K562 (cell line): Measurements from ENCODE around the gene LRP6. TPM values are rescaled to one million over a fixed set of nuclear protein-coding genes. Genes with fewer than 3 reads are reported as not detected.

Source experiments
- ARNT ChIP-seq, 2 experiments: fragments of 450-650 bp; IDR thresholded peaks; 2 replicates each; pipeline ENCODE4 v1.6.1; 2016; ENCODE audit warnings: mild to moderate bottlenecking in 1 of 2
- ATF3 ChIP-seq, 2 experiments: fragments of 450-650 bp in 1 of 2; sonication (generic) in 1 of 2; formaldehyde crosslinking in 1 of 2; IDR thresholded peaks in 1 of 2; conservative IDR thresholded peaks in 1 of 2; 2 replicates each; pipeline versions ENCODE4 v1.6.1 to v1.8.1; 2016 to 2023; ENCODE audit warnings: mild to moderate bottlenecking in 2 of 2, moderate library complexity in 2 of 2, inconsistent platforms in 1 of 2, missing genetic modification reagents in 1 of 2
- CSDE1 ChIP-seq, 2 experiments: fragments of 450-650 bp; IDR thresholded peaks; 2 replicates each; pipeline ENCODE4 v1.6.1; 2016; ENCODE audit warnings: mild to moderate bottlenecking in 1 of 2
- ETV1 ChIP-seq: fragments of 450-650 bp; conservative IDR thresholded peaks from 2 replicates; pipeline ENCODE4 v1.6.1; 2016; ENCODE audit warnings: missing genetic modification characterization, control low read depth, low read depth, missing compliant biosample characterization
- FOXJ3 ChIP-seq: sonication (generic); formaldehyde crosslinking; IDR thresholded peaks from 2 replicates; pipeline ENCODE4 v1.4.0; 2020; ENCODE audit warnings: mild to moderate bottlenecking, missing genetic modification reagents
- GABPA ChIP-seq: fragments of 200-800 bp; sonication (Bioruptor generic); conservative IDR thresholded peaks from 2 replicates; pipeline ENCODE4 v1.6.1; 2016; ENCODE audit warnings: low read depth, missing genetic modification characterization, missing compliant biosample characterization
- HEY1 ChIP-seq: fragments of 250-450 bp; sonication (Bioruptor Pico); IDR thresholded peaks from 2 replicates; pipeline ENCODE4 v1.5.0; 2020; ENCODE audit warnings: mild to moderate bottlenecking, moderate library complexity, borderline replicate concordance
- HMBOX1 ChIP-seq: sonication (generic); IDR thresholded peaks from 2 replicates; pipeline ENCODE4 v1.6.1; 2016
- HOXB6 ChIP-seq: fragments of 250-450 bp; sonication (Bioruptor Pico); IDR thresholded peaks from 2 replicates; pipeline ENCODE4 v1.5.1; 2022; ENCODE audit warnings: mild to moderate bottlenecking, borderline replicate concordance
- KLF10 ChIP-seq: fragments of 250-450 bp; sonication (Bioruptor Pico); IDR thresholded peaks from 2 replicates; pipeline ENCODE4 v1.6.1; 2021; ENCODE audit warnings: matching md5 sums
- NEUROD1 ChIP-seq: fragments of 150-350 bp; IDR thresholded peaks from 2 replicates; pipeline ENCODE4 v1.6.1; 2014; ENCODE audit warnings: borderline replicate concordance, low read length, low read depth; ENCODE audit not compliant: partially characterized antibody
- NFE2 ChIP-seq: IDR thresholded peaks from 2 replicates; pipeline ENCODE4 v1.6.1; 2014; ENCODE audit warnings: antibody characterized with exemption, low read depth
- NFE2L1 ChIP-seq: fragments of 450-650 bp; IDR thresholded peaks from 2 replicates; pipeline ENCODE4 v1.6.1; 2016; ENCODE audit warnings: missing genetic modification characterization, low read depth, mild to moderate bottlenecking, missing compliant biosample characterization, moderate library complexity, borderline replicate concordance
- POLR2AphosphoS2 ChIP-seq: IDR thresholded peaks from 2 replicates; pipeline ENCODE4 v1.6.1; 2012; ENCODE audit warnings: low read length, improper control_type of control experiment
- PRMT5 ChIP-seq: sonication (generic); formaldehyde crosslinking; IDR thresholded peaks from 2 replicates; pipeline ENCODE4 v1.5.0; 2020; ENCODE audit warnings: missing genetic modification reagents
- PTBP1 ChIP-seq: fragments of 200-400 bp; formaldehyde crosslinking; IDR thresholded peaks from 2 replicates; pipeline ENCODE4 v1.6.1; 2017; ENCODE audit warnings: low read depth, low read length
- SIN3A ChIP-seq, 2 experiments: fragments of 150-350 bp in 1 of 2; IDR thresholded peaks; 2 replicates each; pipeline ENCODE4 v1.6.1; 2011 to 2016; ENCODE audit warnings: borderline replicate concordance in 2 of 2, low read depth in 2 of 2, low read length in 2 of 2, mild to moderate bottlenecking in 2 of 2, moderate library complexity in 2 of 2; ENCODE audit not compliant: control insufficient read depth in 1 of 2
- SRSF3 ChIP-seq: fragments of 200-400 bp; formaldehyde crosslinking; IDR thresholded peaks from 2 replicates; pipeline ENCODE4 v1.6.1; 2016; ENCODE audit warnings: mild to moderate bottlenecking, low read length, moderate library complexity; ENCODE audit not compliant: insufficient read depth
- TAF1 ChIP-seq: IDR thresholded peaks from 2 replicates; pipeline ENCODE4 v1.6.1; 2011; ENCODE audit warnings: mild to moderate bottlenecking, low read length, moderate library complexity; ENCODE audit not compliant: insufficient read depth, control insufficient read depth, severe bottlenecking; ENCODE audit errors: extremely low read depth
- ZBTB11 ChIP-seq, 3 experiments: fragments of 200-800 bp in 1 of 3; fragments of 250-450 bp in 1 of 3; fragments of 450-650 bp in 1 of 3; sonication (Bioruptor Pico) in 1 of 3; sonication (Bioruptor generic) in 1 of 3; formaldehyde crosslinking in 1 of 3; IDR thresholded peaks; 2 replicates each; pipeline versions ENCODE4 v1.6.1 to v1.8.0; 2016 to 2022; ENCODE audit warnings: mild to moderate bottlenecking in 2 of 3, missing genetic modification characterization in 2 of 3, missing compliant biosample characterization in 1 of 3, moderate library complexity in 1 of 3
- ZNF354B ChIP-seq: fragments of 250-450 bp; sonication (Bioruptor Pico); IDR thresholded peaks from 2 replicates; pipeline ENCODE4 v1.4.0; 2020
- ZNF583 ChIP-seq: fragments of 250-450 bp; sonication (Bioruptor Pico); IDR thresholded peaks from 2 replicates; pipeline ENCODE4 v1.4.0; 2020
- ZNF586 ChIP-seq: fragments of 450-650 bp; formaldehyde crosslinking; conservative IDR thresholded peaks from 2 replicates; pipeline ENCODE4 v1.4.0; 2020; ENCODE audit warnings: mild to moderate bottlenecking, moderate library complexity
- polyA plus RNA-seq, 8 experiments: library from polyadenylated mRNA; depleted of rRNA in 4 of 8; stranded (reverse) in 5 of 8; unstranded in 3 of 8; fragments of >200 nt; fragmentation: Nextera tagmentation in 2 of 8; fragmentation: Illumina TruSeq in 1 of 8; extraction: Ambion mirVana in 2 of 8; extraction: Trizol in 1 of 8; gene quantifications; 2 replicates each; pipeline versions ENCODE4 v1.2.1 to v1.2.3, GENCODE V29; 2011 to 2014; ENCODE audit warnings: inconsistent platforms in 1 of 8, missing spikeins in 1 of 8
- total RNA-seq, 7 experiments: library from RNA; depleted of rRNA in 6 of 7; stranded (reverse); fragments of >200 nt in 6 of 7; fragmentation: Illumina TruSeq in 2 of 7; extraction: Trizol in 2 of 7; gene quantifications; 2 replicates each; pipeline versions ENCODE4 v1.2.1 to v1.2.3, GENCODE V29; 2011 to 2021; ENCODE audit warnings: low replicate concordance in 1 of 7

Gene LRP6
- total and polyA plus RNA-seq, 9 of the 15 experiments (the other 6 are each of a cell fraction or from before 2014, with no cell fraction given), result 3.0 to 17.0 (median 10.8) TPM

GRCh38 chr12:12190087-12190809, 76.6 kb downstream of the LRP6 start (continued):
- TF ChIP-seq FOXJ3 (CRISPR knock-in tag) (no peak), NEUROD1 (no peak), PRMT5 (no peak), PTBP1 (no peak), HMBOX1 (peak; percentile 81), ZNF354B (no peak), ZNF586 (CRISPR knock-in tag) (no peak), KLF10 (no peak), HOXB6 (CRISPR knock-in tag) (no peak), ZBTB11 (CRISPR knock-in tag; IDR thresholded peaks at IDR 0.05) (no peak), CSDE1 (IDR thresholded peaks at IDR 0.05) (no peak), GABPA (no peak), HEY1 (CRISPR knock-in tag) (no peak), NFE2L1 (tag) (no peak), SIN3A (IDR thresholded peaks at IDR 0.05; ENCODE audit: borderline replicate concordance in 2 of 2, control insufficient read depth in 1 of 2, low read depth in 2 of 2, low read length in 2 of 2) (no peak), SRSF3 (no peak), NFE2 (no peak), ATF3 (IDR thresholded peaks at IDR 0.05) (no peak), ATF3 (CRISPR knock-in tag; conservative IDR thresholded peaks at IDR 0.05) (no peak), ARNT (IDR thresholded peaks at IDR 0.05) (no peak), TAF1 (no peak), POLR2AphosphoS2 (no peak), ETV1 (no peak), ZNF583 (CRISPR knock-in tag) (no peak)
